ENCODE data around the gene FILIP1.

Gene FILIP1

DNA sequence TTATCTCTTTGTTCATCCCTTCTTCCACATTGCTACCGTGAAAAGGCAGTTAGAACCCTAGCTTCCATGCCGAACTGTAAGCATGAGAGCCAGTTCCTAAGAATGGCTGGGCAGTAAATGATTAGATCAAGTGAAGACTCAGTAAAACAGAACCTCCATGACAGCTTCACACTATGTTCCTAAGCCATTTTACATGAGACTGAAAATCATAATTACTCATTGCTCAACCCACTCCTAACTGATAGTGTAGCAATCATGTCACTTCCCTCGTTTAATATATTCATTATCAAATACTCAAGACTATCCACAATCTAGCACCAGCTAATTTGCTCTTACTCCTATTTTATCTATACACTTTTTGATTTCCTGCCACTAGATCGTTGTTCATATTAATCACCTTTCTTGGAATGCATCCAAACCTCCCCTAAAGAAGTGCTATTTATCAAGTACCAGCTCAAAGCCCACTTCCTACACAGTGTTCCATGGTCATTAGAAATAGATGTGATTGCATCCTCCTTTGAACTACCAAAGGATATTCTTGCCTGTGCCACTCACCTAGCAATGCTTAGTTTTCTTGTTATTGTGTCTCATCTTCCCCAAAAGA is 215.0 kb downstream of the FILIP1 start:
- Histone ChIP-seq H3K4me3 (ENCODE audit: low read depth, low read length) (no peak overlapping the region), H3K27ac (no peak overlapping the region), H3K27me3 (ENCODE audit: insufficient read depth, low read depth, severe bottlenecking) (no peaks in the 10 kb centered on the region), H3K36me3 (peaks cover 8% of the 10 kb centered on the region), H3K9me3 (ENCODE audit: severe bottlenecking) (no peaks in the 10 kb centered on the region)
- TF ChIP-seq, protein P1, sequence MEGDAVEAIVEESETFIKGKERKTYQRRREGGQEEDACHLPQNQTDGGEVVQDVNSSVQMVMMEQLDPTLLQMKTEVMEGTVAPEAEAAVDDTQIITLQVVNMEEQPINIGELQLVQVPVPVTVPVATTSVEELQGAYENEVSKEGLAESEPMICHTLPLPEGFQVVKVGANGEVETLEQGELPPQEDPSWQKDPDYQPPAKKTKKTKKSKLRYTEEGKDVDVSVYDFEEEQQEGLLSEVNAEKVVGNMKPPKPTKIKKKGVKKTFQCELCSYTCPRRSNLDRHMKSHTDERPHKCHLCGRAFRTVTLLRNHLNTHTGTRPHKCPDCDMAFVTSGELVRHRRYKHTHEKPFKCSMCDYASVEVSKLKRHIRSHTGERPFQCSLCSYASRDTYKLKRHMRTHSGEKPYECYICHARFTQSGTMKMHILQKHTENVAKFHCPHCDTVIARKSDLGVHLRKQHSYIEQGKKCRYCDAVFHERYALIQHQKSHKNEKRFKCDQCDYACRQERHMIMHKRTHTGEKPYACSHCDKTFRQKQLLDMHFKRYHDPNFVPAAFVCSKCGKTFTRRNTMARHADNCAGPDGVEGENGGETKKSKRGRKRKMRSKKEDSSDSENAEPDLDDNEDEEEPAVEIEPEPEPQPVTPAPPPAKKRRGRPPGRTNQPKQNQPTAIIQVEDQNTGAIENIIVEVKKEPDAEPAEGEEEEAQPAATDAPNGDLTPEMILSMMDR (IDR thresholded peaks at IDR 0.05; ENCODE audit: low read depth, low read length), result no peak
- DNase-seq, result no peak

- H3K36me3 ChIP-seq, result peaks cover 34% of the 10 kb centered on the region
- H3K4me3 ChIP-seq (ENCODE audit: low read depth, low read length), result no peak overlapping the region
- DNase-seq, result no peak
- no peaks in the 10 kb centered on the region for H3K27me3 ChIP-seq (ENCODE audit: insufficient read depth, low read depth, severe bottlenecking)
- no peak overlapping the region for H3K27ac ChIP-seq
- TF ChIP-seq, protein P1 (IDR thresholded peaks at IDR 0.05; ENCODE audit: low read depth, low read length), result no peak
- H3K9me3 ChIP-seq (ENCODE audit: severe bottlenecking), result no peaks in the 10 kb centered on the region
These were observed 218.5 kb downstream of the FILIP1 start for GRCh38 chr6:75275067-75275466.

DNA sequence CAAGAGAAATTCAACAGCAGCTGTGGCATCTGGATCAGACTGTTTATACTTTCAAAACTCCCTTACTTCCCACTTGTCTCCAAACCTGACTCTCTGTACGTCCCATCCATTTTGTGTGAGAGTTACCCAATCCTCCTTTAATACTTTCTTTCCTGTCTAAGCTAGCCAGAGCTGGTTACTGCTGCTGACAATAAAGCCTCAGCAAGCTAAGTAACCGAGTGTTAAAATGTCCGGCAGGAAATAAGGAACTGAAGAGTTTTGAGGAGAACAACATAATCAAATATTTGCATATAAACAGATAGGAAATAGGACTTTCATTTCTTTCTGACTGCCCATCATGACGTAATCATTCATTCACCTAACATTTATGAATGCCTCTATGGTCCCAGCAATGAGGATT is 220.6 kb downstream of the FILIP1 start:
- DNase-seq, result no peak
- no peak overlapping the region; the same call in 1 of the 2 replicates for H3K27ac ChIP-seq
- no peak overlapping the region for H3K4me3 ChIP-seq (ENCODE audit: low read depth, low read length)
- no peaks in the 10 kb centered on the region for H3K27me3 ChIP-seq (ENCODE audit: insufficient read depth, low read depth, severe bottlenecking)
- TF ChIP-seq, protein P1 (IDR thresholded peaks at IDR 0.05; ENCODE audit: low read depth, low read length), result no peak
- peaks cover 35% of the 10 kb centered on the region for H3K36me3 ChIP-seq
- no peaks in the 10 kb centered on the region for H3K9me3 ChIP-seq (ENCODE audit: severe bottlenecking)

- peaks cover 35% of the 10 kb centered on the region for H3K36me3 ChIP-seq
- peak; percentile 40 for DNase-seq
- H3K27ac ChIP-seq, result peak overlapping the region; percentile 43
- H3K4me3 ChIP-seq (ENCODE audit: low read depth, low read length), result no peak overlapping the region
- TF ChIP-seq, protein P1 (IDR thresholded peaks at IDR 0.05; ENCODE audit: low read depth, low read length), result no peak
- no peaks in the 10 kb centered on the region for H3K9me3 ChIP-seq (ENCODE audit: severe bottlenecking)
- no peaks in the 10 kb centered on the region for H3K27me3 ChIP-seq (ENCODE audit: insufficient read depth, low read depth, severe bottlenecking)
These were observed 221.3 kb downstream of the FILIP1 start for GRCh38 chr6:75272145-75272840.

DNA sequence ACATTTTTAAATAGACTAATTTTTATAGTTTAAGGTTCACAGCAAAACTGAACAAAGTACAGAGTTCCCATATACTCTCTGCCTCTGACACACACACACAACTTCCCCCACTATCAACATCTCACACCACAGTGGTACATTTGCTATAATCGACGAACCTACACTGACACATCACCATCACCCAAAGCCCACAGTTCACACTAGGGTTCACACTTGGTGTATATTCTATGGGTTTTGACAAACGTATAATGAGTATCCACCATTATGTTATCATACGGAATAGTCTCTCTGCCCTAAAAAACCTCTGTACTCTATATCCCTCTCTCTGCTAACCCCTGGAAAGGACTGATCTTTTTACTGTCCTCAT is 224.6 kb downstream of the FILIP1 start:
- no peak overlapping the region for H3K4me3 ChIP-seq (ENCODE audit: low read depth, low read length)
- H3K27ac ChIP-seq, result no peak overlapping the region
- TF ChIP-seq, protein P1 (IDR thresholded peaks at IDR 0.05; ENCODE audit: low read depth, low read length), result no peak

More for the DNA sequence above, 224.6 kb downstream of the FILIP1 start:
- no peaks in the 10 kb centered on the region for H3K9me3 ChIP-seq (ENCODE audit: severe bottlenecking)
- no peaks in the 10 kb centered on the region for H3K27me3 ChIP-seq (ENCODE audit: insufficient read depth, low read depth, severe bottlenecking)
- peaks cover 35% of the 10 kb centered on the region for H3K36me3 ChIP-seq
- DNase-seq, result no peak
